GM18505 (cell line): ENCODE data around the gene KDM5B.
"Not testable (repeated sequence)": the region's sequence is repeated elsewhere in the genome, so short reads cannot be mapped to it uniquely, and the experiment has no call there.

ENCODE experiments used
- ATAC-seq: cut with Tn5 transposase; IDR thresholded peaks from one replicate; pipeline ENCODE4 v1.9.1; 2021; ENCODE audit not compliant: unreplicated experiment
- POLR2A ChIP-seq: IDR thresholded peaks from 4 replicates; pipeline ENCODE4 v1.6.1; 2011; ENCODE audit warnings: borderline replicate concordance; ENCODE audit not compliant: insufficient read depth, insufficient read length; ENCODE audit errors: extremely low read depth

KDM5B gene

DNA sequence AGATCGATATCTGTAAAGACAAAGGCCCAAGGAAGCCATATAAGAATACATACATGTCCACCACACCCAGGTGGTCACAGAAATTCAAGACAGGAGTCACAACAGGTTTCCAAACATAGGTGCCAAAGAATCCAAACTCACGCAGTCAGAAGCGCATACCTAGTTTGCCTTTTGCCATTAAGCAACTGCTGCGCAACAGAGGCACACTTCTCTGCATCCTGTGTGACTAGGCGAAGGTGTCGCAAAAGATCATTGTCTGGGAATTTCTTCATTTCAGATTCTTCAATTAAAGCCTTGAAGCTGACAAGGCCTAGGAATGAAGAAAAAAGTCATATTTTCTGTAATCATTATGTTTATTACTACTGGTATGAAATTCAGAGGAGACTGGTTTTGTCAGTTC, 65.7 kb downstream of the KDM5B start:
- no peak for TF ChIP-seq POLR2A
- ATAC-seq = no peak

DNA sequence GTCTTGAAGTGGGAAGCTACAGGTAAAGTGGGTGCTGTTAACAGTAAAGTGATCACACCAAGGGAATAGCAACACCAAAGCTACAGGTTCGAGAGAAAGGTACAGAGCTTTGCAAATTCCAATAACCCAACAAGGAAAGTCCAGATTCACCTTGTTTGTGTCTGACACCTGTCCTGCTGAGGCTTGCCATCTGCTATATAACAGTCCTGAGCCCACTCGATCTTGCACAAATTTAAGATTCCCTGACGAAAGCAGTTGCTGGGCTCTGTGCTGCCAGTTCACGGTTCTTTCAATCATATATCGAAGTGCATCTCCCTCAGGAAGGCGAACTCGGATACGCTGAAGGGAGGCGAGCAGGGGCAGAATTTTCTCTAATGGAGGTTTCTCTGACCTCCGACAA, 75.0 kb downstream of the KDM5B start:
- no peak for TF ChIP-seq POLR2A
- ATAC-seq = no peak

DNA sequence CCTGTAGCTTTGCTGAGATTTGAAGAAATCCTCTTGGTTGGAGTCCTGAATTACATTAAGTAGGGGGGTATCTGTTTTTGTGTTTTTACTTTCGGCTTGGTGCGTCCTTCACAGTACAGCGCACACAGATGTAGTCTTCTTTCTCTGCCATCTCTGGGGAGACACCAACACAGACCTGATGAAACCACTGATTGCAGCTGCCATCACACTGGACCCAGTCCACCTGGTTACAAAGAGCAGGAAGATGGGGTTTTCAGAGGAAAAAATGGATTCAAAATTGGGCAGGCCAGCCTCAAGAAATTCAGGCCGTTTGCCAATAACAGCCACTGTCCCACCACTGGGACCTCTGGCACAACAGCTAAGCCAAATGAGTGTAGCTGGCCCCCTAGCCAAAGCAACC, 79.3 kb downstream of the KDM5B start:
- no peak for TF ChIP-seq POLR2A
- no peak for ATAC-seq

DNA sequence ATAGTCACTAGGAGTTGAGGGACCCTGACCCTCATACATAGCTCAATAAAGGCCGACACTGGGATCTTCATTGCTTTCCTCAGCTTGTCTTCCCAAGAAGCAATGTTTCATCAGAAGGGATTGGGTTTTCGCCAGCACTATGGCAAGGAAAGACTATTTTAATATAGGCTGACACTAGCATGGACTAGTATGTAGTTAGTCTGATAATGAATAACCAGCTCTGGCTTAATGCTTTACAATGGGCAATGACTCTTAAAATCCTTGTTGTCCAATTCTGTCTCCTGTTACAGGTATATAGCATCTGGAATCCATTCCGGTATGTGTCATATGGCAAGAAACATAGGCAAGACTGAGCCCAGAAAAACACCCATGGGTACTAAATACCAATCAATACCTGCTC, 82.7 kb downstream of the KDM5B start:
- no peak for TF ChIP-seq POLR2A
- ATAC-seq = no peak

DNA sequence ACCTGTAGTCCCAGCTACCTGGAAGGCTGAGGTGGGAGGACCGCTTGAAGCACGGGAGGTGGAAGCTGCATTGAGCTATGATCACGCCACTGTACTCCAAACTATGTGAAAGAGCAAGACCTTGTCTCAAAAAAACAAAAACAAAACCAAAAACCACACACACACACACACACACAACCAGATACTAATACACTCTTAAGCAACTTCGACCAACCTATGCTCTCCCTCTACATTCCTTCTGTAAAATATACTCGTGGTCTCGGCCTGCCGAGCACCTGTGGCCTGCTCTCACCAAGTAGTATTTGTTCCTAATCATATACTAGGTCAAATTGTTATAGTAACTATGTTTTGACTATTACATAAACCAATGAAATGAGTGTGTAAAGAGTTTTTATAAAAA, 84.5 kb downstream of the KDM5B start:
- ATAC-seq = no peak

DNA sequence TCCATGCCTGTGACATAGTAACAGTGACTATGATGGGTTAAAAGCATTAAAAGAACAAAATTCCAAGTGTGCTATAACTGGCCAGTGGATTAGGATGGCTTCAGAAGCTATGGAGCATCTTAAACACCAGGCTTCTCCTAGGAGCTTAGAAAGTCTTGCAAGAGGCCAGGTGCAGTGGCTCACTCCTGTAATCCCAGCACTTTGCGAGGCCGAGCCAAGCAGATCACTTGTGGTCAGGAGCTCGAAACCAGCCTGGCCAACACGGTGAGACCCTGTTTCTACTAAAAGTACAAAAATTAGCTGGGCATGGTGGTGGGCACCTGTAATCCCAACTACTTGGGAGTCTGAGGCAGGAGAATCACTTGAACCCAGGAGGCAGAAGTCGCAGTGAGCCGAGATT, 85.2 kb downstream of the KDM5B start:
- not testable (repeated sequence) for ATAC-seq

More for the DNA sequence above, 84.5 kb downstream of the KDM5B start:
- TF ChIP-seq POLR2A = no peak

DNA sequence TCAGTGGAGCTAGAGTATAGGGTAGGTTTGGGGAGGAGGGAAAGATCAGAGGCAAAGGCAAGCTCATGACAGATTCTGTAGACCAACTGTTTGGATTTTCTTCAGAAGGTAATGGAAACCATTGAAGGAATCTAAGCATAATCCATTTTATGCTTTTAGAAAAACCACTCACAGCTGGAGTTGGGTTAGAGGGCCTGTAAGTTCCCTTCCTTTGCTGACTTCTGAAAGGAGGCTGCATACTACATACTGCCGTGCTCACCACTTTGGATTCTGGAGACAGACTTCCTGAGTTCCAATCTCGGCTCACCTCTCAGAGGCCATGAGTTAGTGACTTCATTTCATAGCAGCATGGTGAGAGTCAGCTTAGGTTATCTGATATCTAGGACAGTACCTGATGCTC, 91.6 kb downstream of the KDM5B start:
- no peak for ATAC-seq
- TF ChIP-seq POLR2A = no peak

DNA sequence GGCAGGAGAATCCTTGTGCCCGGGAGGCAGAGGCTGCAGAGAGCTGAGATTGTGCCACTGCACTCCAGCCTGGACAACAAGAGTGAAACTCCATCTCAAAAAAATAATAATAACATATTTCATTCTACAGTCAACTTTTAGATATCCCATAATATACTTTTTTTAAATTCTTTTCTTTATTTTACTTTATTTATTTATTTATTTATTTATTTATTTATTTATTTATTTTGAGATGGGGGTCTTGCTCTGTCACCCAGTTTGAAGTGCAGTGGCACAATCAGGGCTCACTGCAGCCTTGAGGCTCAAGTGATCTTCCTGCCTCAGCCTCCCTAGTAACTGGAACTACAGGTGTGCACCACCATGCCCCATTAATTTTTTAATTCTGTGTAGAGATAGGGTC, 94.0 kb downstream of the KDM5B start:
- ATAC-seq = not testable (repeated sequence)

DNA sequence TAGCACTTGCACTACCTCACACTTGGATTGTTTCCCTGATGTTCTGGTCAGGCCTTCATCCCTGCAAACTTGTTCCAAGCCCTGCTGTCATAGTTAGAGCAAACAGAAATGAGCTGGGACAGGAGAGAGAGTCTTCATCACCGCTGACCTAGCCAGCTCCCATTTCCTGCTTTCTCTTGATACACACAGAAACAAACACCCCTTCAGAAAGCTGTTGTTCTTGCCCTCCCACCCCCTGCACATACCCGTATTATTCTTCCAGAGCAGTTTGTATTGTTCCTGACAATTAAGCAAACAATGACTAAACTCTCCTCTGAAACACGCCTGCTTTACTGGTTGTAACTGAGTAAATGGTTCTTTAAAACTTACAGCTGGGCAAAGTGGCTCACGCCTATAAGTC, 95.1 kb downstream of the KDM5B start:
- no peak for ATAC-seq
- TF ChIP-seq POLR2A = no peak

DNA sequence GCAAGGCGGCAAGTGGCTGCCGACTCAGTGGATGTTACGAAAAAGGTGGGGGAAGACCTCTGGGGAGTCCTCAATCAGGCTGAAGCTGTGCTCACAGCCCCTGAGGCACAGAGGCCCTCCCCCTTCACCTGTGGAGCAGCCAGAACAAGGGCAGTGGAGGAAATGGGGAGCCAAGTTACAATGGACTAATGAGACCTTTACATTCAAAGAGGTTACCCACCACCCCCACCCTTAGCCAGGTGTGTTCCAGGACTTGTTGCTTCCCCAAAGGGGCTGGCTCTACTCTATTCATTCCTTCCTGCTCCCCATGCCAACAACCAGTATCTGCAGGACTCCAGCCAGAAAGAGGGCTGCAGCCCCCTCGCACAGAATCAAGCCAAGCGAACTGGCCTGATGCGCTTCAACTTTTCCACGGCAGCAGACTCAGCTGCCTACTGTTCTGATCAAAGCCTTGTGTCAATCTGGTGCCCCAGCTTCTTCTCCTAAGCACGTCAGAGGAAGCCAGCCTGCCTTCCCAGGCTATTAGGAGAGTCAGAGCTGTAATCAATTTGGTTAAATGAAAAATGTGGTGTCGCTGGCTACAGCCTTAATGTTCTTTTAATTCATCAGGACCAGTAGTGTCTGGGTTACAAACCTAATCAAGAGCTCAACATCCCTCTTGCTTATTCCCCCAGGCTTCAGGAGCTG, 96.1 kb downstream of the KDM5B start:
- no peak for ATAC-seq

DNA sequence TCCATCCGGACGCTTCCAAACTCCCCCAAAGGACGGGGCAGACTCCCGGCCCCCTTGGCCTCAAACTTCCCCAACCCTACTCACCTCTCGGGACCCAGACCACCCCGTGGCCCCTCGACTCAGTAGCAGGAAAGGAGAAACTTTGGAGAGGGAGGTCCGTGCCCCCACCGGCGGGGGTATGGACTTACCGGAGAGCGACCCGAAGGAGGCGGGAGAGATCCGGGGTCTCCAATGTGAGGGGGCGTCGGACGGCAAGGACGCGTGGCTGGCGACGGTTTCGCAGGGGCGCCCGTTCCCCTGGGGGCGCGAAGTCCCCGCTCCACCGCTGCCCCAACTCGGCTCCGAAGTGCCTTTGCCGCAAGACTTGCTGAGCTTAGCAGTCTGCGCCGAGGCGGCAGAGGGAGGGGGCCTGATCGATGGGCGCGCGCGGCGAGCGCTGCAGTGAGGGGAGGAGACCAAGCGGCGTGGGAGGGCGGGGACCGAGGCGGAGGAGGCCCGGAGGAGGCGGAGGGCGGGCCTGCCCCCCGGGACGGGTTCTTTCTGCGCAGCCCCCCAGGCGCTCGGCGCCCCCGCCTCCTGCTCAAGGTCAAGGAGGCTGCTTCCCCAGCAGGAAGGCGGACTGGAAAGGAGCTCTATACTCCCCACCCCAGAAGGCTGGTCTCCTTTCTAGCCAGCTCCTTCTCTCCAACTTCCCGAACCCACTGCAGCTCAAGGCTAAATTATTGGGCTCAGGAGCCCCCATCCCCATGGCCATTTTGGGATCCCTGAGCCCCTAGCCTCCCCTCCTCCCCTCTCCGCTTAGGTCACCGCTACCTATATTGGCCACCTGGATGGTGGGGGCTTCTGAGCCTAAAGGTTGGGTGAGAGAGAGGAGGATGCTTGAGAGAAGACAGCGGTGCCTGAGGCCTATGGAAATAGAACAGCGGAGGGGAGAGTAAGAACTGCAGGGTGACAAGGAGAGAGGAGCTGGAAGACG, 97.9 kb downstream of the KDM5B start, which contains the start of gene SYT2:
Gene SYT2, minus strand, starts transcription at position 385 of the 976 bp plus-strand sequence. CDS start 104,682 bp downstream, outside the sequence.
- no peak for ATAC-seq
- no peak for TF ChIP-seq POLR2A

More for the DNA sequence above, 96.1 kb downstream of the KDM5B start:
- TF ChIP-seq POLR2A = no peak

DNA sequence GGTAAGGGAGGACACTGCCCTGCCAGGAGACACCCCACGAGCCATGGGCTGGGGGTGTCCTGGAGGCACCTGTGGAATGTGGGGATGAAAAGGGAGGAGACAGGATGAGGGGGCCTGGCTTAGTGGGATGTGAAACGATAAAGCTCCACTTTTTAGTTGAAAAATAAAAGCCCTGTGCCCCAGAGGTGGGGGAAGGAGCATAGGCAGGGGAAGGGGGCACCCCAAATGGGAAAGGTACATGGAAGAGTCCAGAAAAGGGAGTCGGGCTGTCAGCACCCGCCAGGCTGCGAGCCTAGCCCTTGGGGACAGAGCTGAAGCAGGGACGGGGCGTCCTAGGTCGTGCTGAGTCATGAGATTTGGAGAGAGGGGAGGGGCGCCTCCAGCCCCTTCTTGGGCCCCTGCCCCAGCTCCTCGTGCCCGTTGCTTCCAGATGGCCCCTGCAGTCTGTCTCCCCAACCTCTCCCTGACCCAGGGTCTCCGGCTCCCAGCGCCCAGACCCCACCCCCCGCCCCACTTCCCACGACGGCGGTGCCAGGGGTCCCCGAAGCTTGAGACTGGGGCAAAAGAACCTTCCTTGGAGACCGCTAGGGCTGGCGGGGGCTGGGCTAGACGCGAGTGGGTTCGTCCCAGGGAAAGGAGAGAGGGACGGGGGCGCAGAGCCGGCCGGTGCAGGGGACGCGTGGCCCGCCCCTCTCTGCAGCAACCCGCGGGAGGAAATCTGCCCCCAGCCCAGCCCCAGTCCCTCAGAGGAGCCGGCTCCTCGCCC, 98.8 kb downstream of the KDM5B start:
- TF ChIP-seq POLR2A = no peak
- no peak for ATAC-seq
